Pericardium fibroblast (primary cell): ENCODE measurements around the gene EIF4E. TPM values are rescaled to one million over a fixed set of nuclear protein-coding genes. Genes with fewer than 3 reads are reported as not detected.

Experiments used
- total RNA-seq: library from RNA; depleted of rRNA; stranded (reverse); fragments of >200 nt; gene quantifications from 2 replicates; pipeline ENCODE4 v1.2.3, GENCODE V29; 2015

Gene EIF4E
- total RNA-seq: 40.3 and 67.9 TPM in 2 replicates

GRCh38 chr4:98928505-98929340 is at the start of gene EIF4E:
EIF4E (minus strand) TSS chr4:98929133; CDS start chr4:98929112, 21 bp downstream.

Other genes starting within 250 kb of the EIF4E start
- gene METAP1, start 66.6 kb upstream of the EIF4E start, total RNA-seq: 26.8 and 39.4 TPM in 2 replicates
- 206 and 246 TPM in 2 replicates for gene ADH5, start 159.7 kb upstream of the EIF4E start, total RNA-seq
- gene ADH4, start 215.2 kb upstream of the EIF4E start, total RNA-seq: not detected in 2 replicates